ENCODE measurements around the gene OR1N1.
"Not testable (repeated sequence)": the region's sequence is repeated elsewhere in the genome, so short reads cannot be mapped to it uniquely, and the experiment has no call there.

The OR1N1 gene

DNA sequence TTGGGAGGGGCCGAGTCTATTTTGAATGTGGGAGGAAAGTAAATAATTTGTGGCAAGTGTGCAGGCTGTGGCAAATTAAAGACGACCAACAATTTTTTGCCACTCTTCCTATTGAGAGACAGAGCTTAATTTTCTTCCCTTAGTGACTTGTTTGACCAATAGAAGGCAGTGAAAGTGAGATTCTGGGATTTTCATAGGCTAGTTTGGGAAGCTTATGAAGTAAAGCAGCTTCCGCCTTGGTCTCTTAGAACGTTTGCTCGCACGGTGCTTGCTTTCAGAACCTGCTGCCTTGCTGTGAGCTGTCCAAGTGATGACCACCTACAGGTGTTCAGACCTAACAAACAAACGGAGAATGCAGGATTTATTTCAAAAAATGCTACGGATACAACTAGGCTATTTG lies 19.1 kb upstream of the OR1N1 start:
- peak; percentile 88 for ATAC-seq
- TF ChIP-seq OSR1 (CRISPR knock-in tag; IDR thresholded peaks at IDR 0.05): no peak
- TF ChIP-seq ZNF8 (CRISPR knock-in tag; IDR thresholded peaks at IDR 0.05): no peak
- TF ChIP-seq TSHZ2 (CRISPR knock-in tag; IDR thresholded peaks at IDR 0.05): no peak
- TF ChIP-seq PPARA (CRISPR knock-in tag; IDR thresholded peaks at IDR 0.05; ENCODE audit: borderline replicate concordance): no peak
- no peak for TF ChIP-seq RARB (CRISPR knock-in tag; IDR thresholded peaks at IDR 0.05)
- no peak for TF ChIP-seq SNAI2 (CRISPR knock-in tag; IDR thresholded peaks at IDR 0.05)
- TF ChIP-seq TCF4 (CRISPR knock-in tag; IDR thresholded peaks at IDR 0.05; ENCODE audit: borderline replicate concordance): no peak
- no peak for TF ChIP-seq ZC3H10 (CRISPR knock-in tag; IDR thresholded peaks at IDR 0.05)
- TF ChIP-seq, protein P1, sequence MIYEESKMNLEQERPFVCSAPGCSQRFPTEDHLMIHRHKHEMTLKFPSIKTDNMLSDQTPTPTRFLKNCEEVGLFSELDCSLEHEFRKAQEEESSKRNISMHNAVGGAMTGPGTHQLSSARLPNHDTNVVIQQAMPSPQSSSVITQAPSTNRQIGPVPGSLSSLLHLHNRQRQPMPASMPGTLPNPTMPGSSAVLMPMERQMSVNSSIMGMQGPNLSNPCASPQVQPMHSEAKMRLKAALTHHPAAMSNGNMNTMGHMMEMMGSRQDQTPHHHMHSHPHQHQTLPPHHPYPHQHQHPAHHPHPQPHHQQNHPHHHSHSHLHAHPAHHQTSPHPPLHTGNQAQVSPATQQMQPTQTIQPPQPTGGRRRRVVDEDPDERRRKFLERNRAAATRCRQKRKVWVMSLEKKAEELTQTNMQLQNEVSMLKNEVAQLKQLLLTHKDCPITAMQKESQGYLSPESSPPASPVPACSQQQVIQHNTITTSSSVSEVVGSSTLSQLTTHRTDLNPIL (CRISPR knock-in tag; IDR thresholded peaks at IDR 0.05; ENCODE audit: low read depth): no peak
- TF ChIP-seq ZNF565 (CRISPR knock-in tag; conservative IDR thresholded peaks at IDR 0.05; ENCODE audit: low read depth): no peak
- TF ChIP-seq, protein P2, sequence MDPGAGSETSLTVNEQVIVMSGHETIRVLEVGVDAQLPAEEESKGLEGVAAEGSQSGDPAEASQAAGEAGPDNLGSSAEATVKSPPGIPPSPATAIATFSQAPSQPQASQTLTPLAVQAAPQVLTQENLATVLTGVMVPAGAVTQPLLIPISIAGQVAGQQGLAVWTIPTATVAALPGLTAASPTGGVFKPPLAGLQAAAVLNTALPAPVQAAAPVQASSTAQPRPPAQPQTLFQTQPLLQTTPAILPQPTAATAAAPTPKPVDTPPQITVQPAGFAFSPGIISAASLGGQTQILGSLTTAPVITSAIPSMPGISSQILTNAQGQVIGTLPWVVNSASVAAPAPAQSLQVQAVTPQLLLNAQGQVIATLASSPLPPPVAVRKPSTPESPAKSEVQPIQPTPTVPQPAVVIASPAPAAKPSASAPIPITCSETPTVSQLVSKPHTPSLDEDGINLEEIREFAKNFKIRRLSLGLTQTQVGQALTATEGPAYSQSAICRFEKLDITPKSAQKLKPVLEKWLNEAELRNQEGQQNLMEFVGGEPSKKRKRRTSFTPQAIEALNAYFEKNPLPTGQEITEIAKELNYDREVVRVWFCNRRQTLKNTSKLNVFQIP (CRISPR knock-in tag; IDR thresholded peaks at IDR 0.05; ENCODE audit: borderline replicate concordance, low read depth): no peak
- TF ChIP-seq GLIS3 (CRISPR knock-in tag; IDR thresholded peaks at IDR 0.05): no peak

DNA sequence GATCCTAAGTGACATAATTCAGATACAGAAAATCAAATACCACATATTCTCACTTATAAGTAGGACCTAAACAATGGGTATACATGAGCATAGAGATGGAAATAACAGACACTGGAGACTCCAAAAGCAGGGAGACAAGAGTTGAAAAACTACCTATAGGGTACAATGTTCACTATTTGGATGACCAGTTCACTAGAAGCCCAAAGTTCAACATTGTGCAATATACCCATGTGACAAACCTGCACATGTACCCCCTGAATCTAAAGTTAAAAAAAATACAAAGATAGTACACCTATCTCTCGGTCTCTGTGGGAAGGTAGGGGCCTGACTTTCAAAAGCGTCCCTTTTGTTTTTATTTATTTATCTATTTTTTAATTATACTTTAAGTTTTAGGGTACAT lies 11.7 kb upstream of the OR1N1 start:
- TF ChIP-seq RARB (CRISPR knock-in tag; IDR thresholded peaks at IDR 0.05) (no peak), GLIS3 (CRISPR knock-in tag; IDR thresholded peaks at IDR 0.05) (no peak), ESRRG (CRISPR knock-in tag; IDR thresholded peaks at IDR 0.05) (no peak), PATZ1 (CRISPR knock-in tag; IDR thresholded peaks at IDR 0.05; ENCODE audit: borderline replicate concordance) (no peak), TOX (CRISPR knock-in tag; IDR thresholded peaks at IDR 0.05; ENCODE audit: borderline replicate concordance) (no peak), TCF4 (CRISPR knock-in tag; IDR thresholded peaks at IDR 0.05; ENCODE audit: borderline replicate concordance) (no peak), ARNTL (CRISPR knock-in tag; IDR thresholded peaks at IDR 0.05; ENCODE audit: borderline replicate concordance, low read depth) (no peak), PPARA (CRISPR knock-in tag; IDR thresholded peaks at IDR 0.05; ENCODE audit: borderline replicate concordance) (no peak)
- TF ChIP-seq, protein P2 (CRISPR knock-in tag; IDR thresholded peaks at IDR 0.05; ENCODE audit: borderline replicate concordance, low read depth): no peak
- TF ChIP-seq, protein P3, sequence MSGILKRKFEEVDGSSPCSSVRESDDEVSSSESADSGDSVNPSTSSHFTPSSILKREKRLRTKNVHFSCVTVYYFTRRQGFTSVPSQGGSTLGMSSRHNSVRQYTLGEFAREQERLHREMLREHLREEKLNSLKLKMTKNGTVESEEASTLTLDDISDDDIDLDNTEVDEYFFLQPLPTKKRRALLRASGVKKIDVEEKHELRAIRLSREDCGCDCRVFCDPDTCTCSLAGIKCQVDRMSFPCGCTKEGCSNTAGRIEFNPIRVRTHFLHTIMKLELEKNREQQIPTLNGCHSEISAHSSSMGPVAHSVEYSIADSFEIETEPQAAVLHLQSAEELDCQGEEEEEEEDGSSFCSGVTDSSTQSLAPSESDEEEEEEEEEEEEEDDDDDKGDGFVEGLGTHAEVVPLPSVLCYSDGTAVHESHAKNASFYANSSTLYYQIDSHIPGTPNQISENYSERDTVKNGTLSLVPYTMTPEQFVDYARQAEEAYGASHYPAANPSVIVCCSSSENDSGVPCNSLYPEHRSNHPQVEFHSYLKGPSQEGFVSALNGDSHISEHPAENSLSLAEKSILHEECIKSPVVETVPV (CRISPR knock-in tag; IDR thresholded peaks at IDR 0.05): no peak
- ATAC-seq: no peak

- not testable (repeated sequence) for ATAC-seq
Measured at GRCh38 chr9:122537066-122537465, 10.0 kb upstream of the OR1N1 start.
